Measurements from ENCODE around the gene LRRTM3. TPM values are rescaled to one million over a fixed set of nuclear protein-coding genes. Genes with fewer than 3 reads are reported as not detected.

LRRTM3 gene
- total RNA-seq, 1 donor from 2014 or later: not detected

- intact Hi-C loops (cut with micrococcal nuclease): no loop called here
Measured at GRCh38 chr10:67017218-67017617, 91.4 kb downstream of the LRRTM3 start.

DNA sequence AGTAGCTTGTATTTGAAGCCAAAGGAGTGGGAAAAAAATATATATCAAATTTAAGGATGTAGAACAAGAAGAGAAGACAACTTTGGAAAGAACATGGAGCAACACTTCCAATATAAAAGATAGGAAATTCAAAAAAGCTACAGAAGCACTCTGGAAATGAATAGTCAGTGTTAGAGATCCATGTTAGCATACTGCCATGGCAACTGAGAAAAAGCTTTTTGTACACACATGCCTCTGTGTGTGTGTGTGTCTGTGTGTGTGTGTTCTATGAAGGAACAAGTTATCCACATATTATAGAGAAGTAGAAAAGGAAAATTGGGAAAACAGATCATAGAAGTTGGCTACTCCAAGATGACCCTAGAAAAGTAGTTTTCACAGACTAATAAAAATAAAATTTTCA lies 96.3 kb downstream of the LRRTM3 start:
- intact Hi-C loops (cut with micrococcal nuclease): no loop called here

DNA sequence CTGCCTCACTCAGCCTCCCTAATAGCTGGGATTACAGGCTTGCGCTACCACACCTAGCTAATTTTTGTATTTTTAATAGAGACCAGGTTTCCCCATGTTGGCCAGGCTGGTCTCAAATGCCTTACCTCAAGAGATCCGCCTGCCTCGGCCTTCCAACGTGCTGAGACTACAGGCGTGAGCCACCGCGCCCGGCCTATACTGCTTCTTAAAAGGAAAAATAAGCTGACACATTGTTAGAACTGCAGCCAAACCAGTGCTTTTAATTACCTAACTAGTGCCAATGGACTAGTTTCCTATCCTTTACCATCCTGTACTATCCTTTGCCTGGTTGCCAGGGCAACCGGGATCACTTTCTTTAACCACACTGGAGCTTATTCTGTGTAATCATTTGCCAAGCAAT lies 108.0 kb downstream of the LRRTM3 start:
- intact Hi-C loops (cut with micrococcal nuclease): no loop called here

GRCh38 chr10:67036808-67037207 lies 111.0 kb downstream of the LRRTM3 start:
- intact Hi-C loops (cut with micrococcal nuclease): no loop called here

GRCh38 chr10:67043041-67043440 lies 117.2 kb downstream of the LRRTM3 start:
- intact Hi-C loops (cut with micrococcal nuclease): no loop called here

DNA sequence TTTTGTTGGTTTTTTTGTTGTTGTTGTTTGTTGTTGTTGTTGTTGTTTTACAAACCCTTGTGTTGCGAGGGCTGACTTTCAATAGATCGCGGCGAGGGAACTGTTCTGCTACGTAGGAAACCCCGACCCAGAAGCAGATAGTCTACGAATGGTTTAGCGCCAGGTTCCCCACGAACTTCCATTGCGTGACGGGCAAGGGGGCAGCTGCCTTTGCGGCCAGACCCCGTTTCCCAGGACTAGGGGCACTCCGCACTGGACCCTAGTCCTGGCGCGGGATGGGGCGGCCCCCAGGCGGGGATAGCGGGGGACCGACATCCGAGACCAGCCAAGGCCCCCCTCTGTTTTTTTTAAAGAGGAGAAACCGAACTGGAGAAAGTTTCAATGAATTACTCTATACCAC lies 119.6 kb downstream of the LRRTM3 start:
- intact Hi-C loops (cut with micrococcal nuclease): no loop called here

GRCh38 chr10:67046507-67046906 lies 120.7 kb downstream of the LRRTM3 start:
- intact Hi-C loops (cut with micrococcal nuclease): no loop called here

DNA sequence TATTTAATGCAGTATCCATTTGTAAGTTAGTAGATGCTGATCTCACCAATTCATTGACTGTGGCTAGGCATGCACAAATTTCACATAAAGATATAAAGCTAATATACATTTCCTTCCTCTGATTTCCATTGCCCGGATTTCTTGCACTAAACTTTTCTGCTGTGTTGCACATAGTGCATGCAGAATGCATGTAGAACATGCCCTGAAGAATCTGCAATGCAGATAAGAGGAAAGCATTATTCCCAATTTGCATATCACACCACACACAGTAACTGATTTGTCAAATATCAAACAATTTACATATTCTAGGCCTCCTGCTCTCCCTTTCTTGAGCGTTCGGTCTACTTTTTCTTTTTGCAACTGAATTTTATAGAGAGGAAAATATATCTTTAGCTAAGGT lies 124.2 kb downstream of the LRRTM3 start:
- intact Hi-C loops (cut with micrococcal nuclease): no loop called here

DNA sequence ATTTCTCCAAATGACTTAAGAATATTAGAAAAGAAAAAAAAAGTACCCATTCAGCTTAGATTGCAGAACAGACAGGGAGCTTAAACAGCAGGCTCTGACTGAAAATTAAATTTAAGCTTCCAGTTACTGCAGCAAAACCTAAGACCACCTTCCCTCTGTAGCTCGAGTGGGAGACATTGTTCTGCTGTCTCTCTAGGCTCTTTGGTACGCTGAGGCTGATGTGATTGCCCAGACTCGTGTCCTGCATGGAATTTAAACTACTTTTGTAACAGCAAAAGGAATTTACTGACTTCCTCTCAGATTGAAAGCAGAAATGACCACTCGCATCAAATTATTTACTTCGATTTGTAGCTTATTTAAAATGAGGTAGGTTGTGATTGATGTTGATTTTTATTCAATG lies 124.6 kb downstream of the LRRTM3 start:
- intact Hi-C loops (cut with micrococcal nuclease): no loop called here

- intact Hi-C loops (cut with micrococcal nuclease): no loop called here
Measured at GRCh38 chr10:67072654-67073053, 146.8 kb downstream of the LRRTM3 start.

GRCh38 chr10:67075491-67075971 lies 149.7 kb downstream of the LRRTM3 start:
- intact Hi-C loops (cut with micrococcal nuclease): no loop called here

- intact Hi-C loops (cut with micrococcal nuclease): no loop called here
Measured at GRCh38 chr10:67076144-67076543, 150.3 kb downstream of the LRRTM3 start.

DNA sequence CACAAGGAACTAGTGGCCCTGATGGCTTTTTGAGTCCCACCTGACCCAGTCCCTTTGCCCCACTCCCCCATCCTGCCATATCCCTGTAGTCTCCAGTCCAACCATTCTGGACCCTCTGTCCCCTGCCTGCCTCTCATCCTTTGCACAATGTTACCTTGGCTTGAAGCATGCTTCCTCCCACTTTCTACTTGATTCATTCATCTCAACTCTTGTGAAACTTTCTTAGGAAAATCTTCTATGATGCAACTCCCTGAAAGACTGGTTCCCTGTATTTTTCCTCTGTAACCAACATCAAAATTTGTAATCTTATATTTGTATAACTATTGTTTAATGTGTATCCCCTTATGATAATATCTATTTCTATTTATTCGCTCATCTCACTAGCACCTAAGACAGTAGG lies 151.5 kb downstream of the LRRTM3 start:
- intact Hi-C loops (cut with micrococcal nuclease): no loop called here

- intact Hi-C loops (cut with micrococcal nuclease): no loop called here
Measured at GRCh38 chr10:67079126-67079525, 153.3 kb downstream of the LRRTM3 start.

GRCh38 chr10:67086327-67087134 lies 160.7 kb downstream of the LRRTM3 start:
- intact Hi-C loops (cut with micrococcal nuclease): no loop called here

GRCh38 chr10:67087135-67087425 lies 161.2 kb downstream of the LRRTM3 start:
- intact Hi-C loops (cut with micrococcal nuclease): no loop called here

DNA sequence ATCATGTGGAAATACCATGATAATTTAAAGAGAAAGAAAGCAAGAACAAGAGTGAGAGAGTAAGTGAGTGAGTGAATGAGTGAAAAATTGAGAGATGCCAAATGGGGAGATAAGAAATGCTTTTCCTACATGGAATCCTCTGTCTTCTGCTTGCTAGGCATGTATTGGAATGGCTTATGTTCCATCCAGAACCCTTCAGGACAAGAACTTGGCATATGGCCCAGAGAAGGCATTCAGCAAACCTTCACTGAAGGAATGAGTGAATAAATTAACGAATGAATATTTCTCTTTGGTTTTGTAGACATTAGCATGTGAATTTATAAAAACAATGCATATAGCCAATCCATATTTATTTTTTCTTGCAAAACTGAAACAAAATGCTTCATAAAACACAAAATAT lies 162.2 kb downstream of the LRRTM3 start:
- intact Hi-C loops (cut with micrococcal nuclease): no loop called here

DNA sequence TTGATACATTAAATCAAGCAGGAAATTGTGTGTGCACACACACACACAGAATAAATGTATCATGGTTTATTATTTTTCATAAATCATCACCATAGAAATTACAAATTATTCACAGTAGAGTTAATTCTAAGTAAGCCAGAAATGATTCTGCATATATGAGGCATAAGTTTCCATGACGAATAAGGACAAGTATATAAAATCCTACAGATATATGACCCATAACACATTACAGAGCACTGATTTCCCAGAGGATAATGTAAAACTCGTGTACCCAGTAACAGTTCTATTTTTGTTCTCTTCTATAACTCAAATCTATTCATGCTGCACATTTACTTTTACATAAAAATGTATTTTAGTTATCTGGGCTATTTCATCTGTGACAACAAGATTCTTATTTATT lies 169.7 kb downstream of the LRRTM3 start:
- intact Hi-C loops (cut with micrococcal nuclease): no loop called here

- intact Hi-C loops (cut with micrococcal nuclease): no loop called here
Measured at GRCh38 chr10:67098461-67098860, 172.6 kb downstream of the LRRTM3 start.

- intact Hi-C loops (cut with micrococcal nuclease): no loop called here
Measured at GRCh38 chr10:67100951-67101350, 175.1 kb downstream of the LRRTM3 start.

DNA sequence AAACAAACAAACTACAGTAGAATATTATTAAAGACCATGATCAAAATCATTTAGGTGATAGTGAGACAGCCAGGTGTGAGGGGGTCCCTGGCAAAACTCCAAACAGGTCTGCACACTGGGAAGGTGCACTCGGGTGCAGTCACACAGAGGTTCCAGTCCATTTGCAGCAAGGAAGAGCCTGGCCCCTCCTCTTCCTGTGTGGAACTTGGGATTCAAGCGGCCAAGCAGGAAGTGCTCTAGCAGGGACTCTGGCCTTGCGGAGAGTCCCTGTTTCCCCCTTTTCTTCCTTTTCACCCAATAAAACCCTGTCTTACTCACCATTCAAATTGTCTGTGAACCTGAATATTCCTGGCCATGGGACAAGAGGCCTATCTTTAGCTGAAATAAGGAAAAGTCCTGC lies 181.8 kb downstream of the LRRTM3 start:
- intact Hi-C loops (cut with micrococcal nuclease): no loop called here

- intact Hi-C loops (cut with micrococcal nuclease): no loop called here
Measured at GRCh38 chr10:67110286-67110685, 184.4 kb downstream of the LRRTM3 start.

DNA sequence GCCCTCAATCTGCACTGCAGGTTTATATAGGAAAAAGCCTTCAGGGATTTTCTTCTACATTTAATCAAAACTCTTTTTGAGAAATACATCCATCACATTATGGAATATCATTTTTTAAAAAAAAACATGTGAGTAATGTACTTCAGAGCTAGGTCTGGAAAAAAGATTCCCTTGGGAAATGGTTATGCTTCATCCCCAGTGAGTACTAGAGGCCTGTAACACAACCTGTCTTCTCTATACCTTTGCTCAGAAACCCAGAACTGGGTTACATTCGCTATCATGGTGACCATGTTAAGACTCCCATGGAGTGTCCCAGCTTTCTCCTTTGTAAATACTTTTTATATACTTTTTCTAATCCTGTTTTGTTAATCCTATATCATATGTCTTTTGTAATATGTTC lies 186.9 kb downstream of the LRRTM3 start:
- intact Hi-C loops (cut with micrococcal nuclease): no loop called here

DNA sequence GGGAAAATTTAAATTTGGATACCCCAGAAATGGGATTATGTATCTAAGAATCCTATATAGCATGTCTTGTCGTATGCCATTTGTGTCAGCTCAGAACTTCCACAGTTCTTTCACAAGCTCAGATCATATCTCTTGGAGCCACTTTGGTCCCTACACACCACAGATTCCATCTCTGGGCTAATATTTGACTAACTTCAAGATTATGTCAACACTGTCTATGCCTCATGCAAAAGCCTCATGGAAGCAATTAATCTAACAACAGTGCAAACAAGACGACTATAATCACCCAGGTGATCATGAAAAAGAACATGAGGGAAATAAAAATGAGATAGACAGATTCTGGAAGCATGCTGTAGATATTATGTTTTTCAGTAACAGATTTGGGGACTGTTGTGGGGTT lies 189.1 kb downstream of the LRRTM3 start:
- intact Hi-C loops (cut with micrococcal nuclease): no loop called here

Data from T-helper 2 cell treated with Interferon-gamma antibody and Interleukin-4, amounts not matched to agents 100 ng/mL and 5 ng/mL, for 36 hours (primary cell).